Lower lobe of right lung (tissue), 2 donors: ENCODE data around the gene PPP2R3C. TPM values are rescaled to one million over a fixed set of nuclear protein-coding genes. Genes with fewer than 3 reads are reported as not detected.
"Not testable (repeated sequence)": the region's sequence is repeated elsewhere in the genome, so short reads cannot be mapped to it uniquely, and the experiment has no call there.

Experiments
- ATAC-seq, 2 donors: fragments of 200-7000 bp; cut with Tn5 transposase; one replicate each; pipeline ENCODE4 v1.9.1; 2020 to 2022; ENCODE audit warnings: mild to moderate bottlenecking in 2 of 2, moderate library complexity in 2 of 2
- DNase-seq: peaks from one replicate; pipeline ENCODE4 v3.0.0-alpha.2; 2020
- H3K27ac ChIP-seq: fragments of 200-600 bp; one replicate; pipeline ENCODE4 v1.8.0; 2022
- H3K27me3 ChIP-seq: fragments of 200-600 bp; one replicate; pipeline ENCODE4 v1.8.0; 2022; ENCODE audit warnings: low read depth
- H3K36me3 ChIP-seq: fragments of 200-600 bp; one replicate; pipeline ENCODE4 v1.8.0; 2022; ENCODE audit warnings: mild to moderate bottlenecking
- H3K4me1 ChIP-seq: fragments of 200-600 bp; one replicate; pipeline ENCODE4 v1.8.0; 2022
- H3K4me3 ChIP-seq: fragments of 200-600 bp; one replicate; pipeline ENCODE4 v1.8.0; 2022; ENCODE audit warnings: mild to moderate bottlenecking
- H3K9me3 ChIP-seq: fragments of 200-600 bp; one replicate; pipeline ENCODE4 v1.8.0; 2022
- intact Hi-C: fragments of 100-400 bp; cut with DNase I; formaldehyde crosslinking; loops from one replicate; pipeline ENCODE4 v1.11.0; 2022
- total RNA-seq: library from RNA; stranded (reverse); fragmentation: NEBNext Ultra II Directional; extraction: Animal tissue kit (Norgen Biotek cat#: 25700); gene quantifications from one replicate; pipeline ENCODE4 v1.2.1, GENCODE V29; 2021
- TF ChIP-seq, protein P1 (sequence below): fragments of 200-600 bp; IDR thresholded peaks from one replicate; pipeline ENCODE4 v1.8.0; 2022; ENCODE audit warnings: antibody characterized with exemption, mild to moderate bottlenecking
- donor health status: DM: no; HTN: yes; CAD: no; lungs with severe emphysema.

Gene PPP2R3C
- total RNA-seq, 1 donor from 2014 or later = 41.4 TPM

- H3K9me3 ChIP-seq = no peaks in the 10 kb centered on the region
- H3K27me3 ChIP-seq = no peaks in the 10 kb centered on the region
- H3K4me1 ChIP-seq = peaks cover 31% of the 10 kb centered on the region
- peaks cover 24% of the 10 kb centered on the region for H3K36me3 ChIP-seq
- peak within 1 kb of the TSS; percentile 93 for H3K27ac ChIP-seq
- peak; percentile 99 to 100 for ATAC-seq
- peak within 1 kb of the TSS; percentile 70 for H3K4me3 ChIP-seq
- intact Hi-C loops = no loop called here
- TF ChIP-seq, protein P1, sequence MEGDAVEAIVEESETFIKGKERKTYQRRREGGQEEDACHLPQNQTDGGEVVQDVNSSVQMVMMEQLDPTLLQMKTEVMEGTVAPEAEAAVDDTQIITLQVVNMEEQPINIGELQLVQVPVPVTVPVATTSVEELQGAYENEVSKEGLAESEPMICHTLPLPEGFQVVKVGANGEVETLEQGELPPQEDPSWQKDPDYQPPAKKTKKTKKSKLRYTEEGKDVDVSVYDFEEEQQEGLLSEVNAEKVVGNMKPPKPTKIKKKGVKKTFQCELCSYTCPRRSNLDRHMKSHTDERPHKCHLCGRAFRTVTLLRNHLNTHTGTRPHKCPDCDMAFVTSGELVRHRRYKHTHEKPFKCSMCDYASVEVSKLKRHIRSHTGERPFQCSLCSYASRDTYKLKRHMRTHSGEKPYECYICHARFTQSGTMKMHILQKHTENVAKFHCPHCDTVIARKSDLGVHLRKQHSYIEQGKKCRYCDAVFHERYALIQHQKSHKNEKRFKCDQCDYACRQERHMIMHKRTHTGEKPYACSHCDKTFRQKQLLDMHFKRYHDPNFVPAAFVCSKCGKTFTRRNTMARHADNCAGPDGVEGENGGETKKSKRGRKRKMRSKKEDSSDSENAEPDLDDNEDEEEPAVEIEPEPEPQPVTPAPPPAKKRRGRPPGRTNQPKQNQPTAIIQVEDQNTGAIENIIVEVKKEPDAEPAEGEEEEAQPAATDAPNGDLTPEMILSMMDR = no peak
- DNase-seq = peak; percentile 100
Measured at GRCh38 chr14:35046048-35046750, 75.6 kb downstream of the PPP2R3C start, which contains the start of gene FAM177A1. TSS of gene FAM177A1 (plus strand) at chr14:35046272. CDS start at chr14:35046464, 192 bp downstream.

GRCh38 chr14:35045798-35046047 is 76.1 kb downstream of the PPP2R3C start:
- DNase-seq = no peak
- Histone ChIP-seq H3K36me3 (peaks cover 19% of the 10 kb centered on the region), H3K9me3 (no peaks in the 10 kb centered on the region), H3K4me3 (peak overlapping the region; percentile 70), H3K27ac (peak overlapping the region; percentile 93), H3K4me1 (peaks cover 27% of the 10 kb centered on the region), H3K27me3 (no peaks in the 10 kb centered on the region)
- TF ChIP-seq, protein P1 = no peak
- ATAC-seq = no peak
- intact Hi-C loops = no loop called here

DNA sequence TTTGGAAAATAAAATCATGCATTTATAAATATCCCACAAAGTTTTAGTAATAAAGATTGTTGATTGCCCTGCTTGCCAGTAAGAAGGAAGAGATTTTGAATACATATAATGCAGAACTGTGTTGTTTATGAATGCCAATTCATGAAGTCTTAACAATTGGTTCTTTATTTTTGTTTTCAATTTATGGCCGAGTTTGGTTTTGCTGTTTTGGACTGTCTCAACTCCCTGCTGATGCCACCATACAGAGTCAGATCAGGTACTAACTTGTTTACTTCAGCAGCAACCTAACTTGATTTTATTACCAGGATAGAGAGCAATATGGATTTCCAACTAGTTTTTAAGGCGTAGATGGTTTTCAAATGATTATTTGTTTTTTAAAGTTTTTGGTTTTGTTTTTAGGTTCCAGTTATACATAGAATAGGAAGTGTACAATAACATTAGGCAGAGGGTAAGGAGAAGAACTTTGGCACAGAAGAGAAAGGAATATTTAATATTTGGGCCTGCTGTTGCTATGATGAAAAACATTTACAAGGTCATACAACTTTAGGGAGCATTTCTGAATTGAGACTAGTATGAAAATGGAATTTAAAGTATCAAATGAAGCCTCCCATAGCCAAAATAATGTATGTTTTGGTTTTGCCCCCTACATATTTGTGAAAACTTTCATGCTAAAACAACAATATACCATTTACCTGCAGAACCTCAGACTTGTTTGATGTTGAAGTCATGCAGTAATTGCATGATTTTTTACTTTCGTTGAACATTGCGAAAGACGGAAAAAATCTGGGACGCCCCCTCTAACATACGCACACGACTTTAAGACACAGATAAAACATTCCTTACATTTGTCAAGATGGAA is 76.6 kb downstream of the PPP2R3C start:
- no peak for DNase-seq
- peak in 1 of 2 donors; percentile 2 for ATAC-seq
- Histone ChIP-seq H3K27ac (peak overlapping the region; percentile 93), H3K4me3 (peak overlapping the region; percentile 70), H3K9me3 (no peaks in the 10 kb centered on the region), H3K27me3 (no peaks in the 10 kb centered on the region), H3K36me3 (peaks cover 13% of the 10 kb centered on the region), H3K4me1 (peaks cover 21% of the 10 kb centered on the region)
- TF ChIP-seq, protein P1 = no peak
- intact Hi-C loops = no loop called here

GRCh38 chr14:35043046-35043445 is 78.7 kb downstream of the PPP2R3C start:
- Histone ChIP-seq H3K36me3 (no peaks in the 10 kb centered on the region), H3K27me3 (no peaks in the 10 kb centered on the region), H3K4me3 (no peak overlapping the region), H3K9me3 (no peaks in the 10 kb centered on the region), H3K27ac (no peak overlapping the region), H3K4me1 (peaks cover 19% of the 10 kb centered on the region)
- ATAC-seq = no peak
- intact Hi-C loops = no loop called here
- TF ChIP-seq, protein P1 = no peak
- DNase-seq = no peak

GRCh38 chr14:35042632-35043031 is 79.2 kb downstream of the PPP2R3C start:
- intact Hi-C loops = no loop called here

GRCh38 chr14:35038312-35038711 is 83.5 kb downstream of the PPP2R3C start:
- H3K4me1 ChIP-seq, ATAC-seq, H3K27ac ChIP-seq, H3K27me3 ChIP-seq, H3K4me3 ChIP-seq, H3K36me3 ChIP-seq, intact Hi-C loops, DNase-seq: not testable (repeated sequence)
- peaks cover 13% of the 10 kb centered on the region for H3K9me3 ChIP-seq

More at GRCh38 chr14:35042632-35043031, 79.2 kb downstream of the PPP2R3C start:
- Histone ChIP-seq H3K4me1 (peaks cover 15% of the 10 kb centered on the region), H3K9me3 (no peaks in the 10 kb centered on the region), H3K27me3 (no peaks in the 10 kb centered on the region), H3K4me3 (no peak overlapping the region), H3K36me3 (no peaks in the 10 kb centered on the region), H3K27ac (no peak overlapping the region)
- DNase-seq = no peak
- no peak for ATAC-seq
- TF ChIP-seq, protein P1 = no peak
